Measurements from ENCODE around the gene NPR3.

DNA sequence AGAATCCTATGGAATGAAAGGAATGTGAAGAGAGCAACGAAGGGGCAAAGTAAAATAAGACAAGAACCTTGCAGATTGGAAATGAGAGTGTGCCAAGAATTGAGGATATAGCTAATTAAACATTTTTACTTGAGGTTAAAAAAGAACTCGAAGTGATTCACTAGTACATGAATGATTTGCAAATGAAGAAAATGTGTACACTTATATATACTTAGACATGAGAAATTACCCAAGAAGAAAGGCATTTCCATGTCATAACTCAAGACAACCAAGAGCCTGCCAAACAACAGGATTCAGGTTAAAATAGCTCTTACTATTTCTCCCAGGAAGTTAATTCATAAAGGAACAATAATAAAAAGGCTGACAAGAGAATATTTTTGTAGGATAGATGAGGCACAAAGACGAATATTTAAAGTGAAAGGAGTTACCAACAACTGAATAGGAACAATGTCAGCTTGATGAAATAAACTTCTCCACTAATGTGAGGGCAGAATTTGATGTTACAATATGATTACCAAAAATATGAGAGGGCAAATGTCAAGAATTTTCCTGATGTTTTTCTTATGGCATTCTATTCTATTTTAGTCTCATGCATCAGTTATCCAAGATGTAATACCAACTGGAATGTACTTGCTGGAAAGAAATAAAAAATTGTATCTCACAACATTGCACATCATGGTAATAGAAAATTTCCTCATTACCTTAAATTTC is 18.9 kb upstream of the NPR3 start:
- TF ChIP-seq, protein P1, sequence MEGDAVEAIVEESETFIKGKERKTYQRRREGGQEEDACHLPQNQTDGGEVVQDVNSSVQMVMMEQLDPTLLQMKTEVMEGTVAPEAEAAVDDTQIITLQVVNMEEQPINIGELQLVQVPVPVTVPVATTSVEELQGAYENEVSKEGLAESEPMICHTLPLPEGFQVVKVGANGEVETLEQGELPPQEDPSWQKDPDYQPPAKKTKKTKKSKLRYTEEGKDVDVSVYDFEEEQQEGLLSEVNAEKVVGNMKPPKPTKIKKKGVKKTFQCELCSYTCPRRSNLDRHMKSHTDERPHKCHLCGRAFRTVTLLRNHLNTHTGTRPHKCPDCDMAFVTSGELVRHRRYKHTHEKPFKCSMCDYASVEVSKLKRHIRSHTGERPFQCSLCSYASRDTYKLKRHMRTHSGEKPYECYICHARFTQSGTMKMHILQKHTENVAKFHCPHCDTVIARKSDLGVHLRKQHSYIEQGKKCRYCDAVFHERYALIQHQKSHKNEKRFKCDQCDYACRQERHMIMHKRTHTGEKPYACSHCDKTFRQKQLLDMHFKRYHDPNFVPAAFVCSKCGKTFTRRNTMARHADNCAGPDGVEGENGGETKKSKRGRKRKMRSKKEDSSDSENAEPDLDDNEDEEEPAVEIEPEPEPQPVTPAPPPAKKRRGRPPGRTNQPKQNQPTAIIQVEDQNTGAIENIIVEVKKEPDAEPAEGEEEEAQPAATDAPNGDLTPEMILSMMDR (IDR thresholded peaks at IDR 0.05): no peak
- no peak for TF ChIP-seq POLR2A (IDR thresholded peaks at IDR 0.05)
